ENCODE results near the gene DNAJC5.
"Not testable (repeated sequence)": the region's sequence is repeated elsewhere in the genome, so short reads cannot be mapped to it uniquely, and the experiment has no call there.

The DNAJC5 gene

GRCh38 chr20:63861981-63862901 is 32.7 kb upstream of the DNAJC5 start:
- no peak for DNase-seq

GRCh38 chr20:63863021-63863797 is 31.7 kb upstream of the DNAJC5 start:
- DNase-seq: no peak

GRCh38 chr20:63863798-63864544 is 31.0 kb upstream of the DNAJC5 start:
- peak; percentile 72 to 80 for DNase-seq

GRCh38 chr20:63864545-63864977 is 30.4 kb upstream of the DNAJC5 start:
- DNase-seq: no peak

- DNase-seq: peak; percentile 99
These were observed 29.8 kb upstream of the DNAJC5 start, which contains the start of gene TPD52L2 for GRCh38 chr20:63864978-63865640. TPD52L2 (plus strand) TSS chr20:63865270; CDS start chr20:63865366, 96 bp downstream.

- DNase-seq: not testable (repeated sequence)
These were observed 27.9 kb upstream of the DNAJC5 start for GRCh38 chr20:63867042-63867441.

- no peak for DNase-seq
These were observed 26.7 kb upstream of the DNAJC5 start for GRCh38 chr20:63868264-63868663.

GRCh38 chr20:63873477-63873971 is 21.4 kb upstream of the DNAJC5 start:
- peak; percentile 88 to 94 for DNase-seq

GRCh38 chr20:63874241-63874640 is 20.7 kb upstream of the DNAJC5 start:
- DNase-seq: not testable (repeated sequence)

GRCh38 chr20:63876489-63877036 is 18.4 kb upstream of the DNAJC5 start:
- DNase-seq: no peak

GRCh38 chr20:63877755-63878470 is 17.0 kb upstream of the DNAJC5 start:
- DNase-seq: no peak

GRCh38 chr20:63878899-63879663 is 15.8 kb upstream of the DNAJC5 start:
- no peak for DNase-seq

- not testable (repeated sequence) for DNase-seq
These were observed 14.0 kb upstream of the DNAJC5 start for GRCh38 chr20:63880901-63881300.

- DNase-seq: no peak
These were observed 13.3 kb upstream of the DNAJC5 start for GRCh38 chr20:63881451-63882226.

- no peak for DNase-seq
These were observed 12.4 kb upstream of the DNAJC5 start for GRCh38 chr20:63882257-63883200.

- no peak for DNase-seq
These were observed 11.7 kb upstream of the DNAJC5 start for GRCh38 chr20:63883201-63883593.

GRCh38 chr20:63884506-63885263 is 10.2 kb upstream of the DNAJC5 start:
- no peak for DNase-seq

Measured in SW 1271 (cell line).